GM19452 (cell line): Measurements from ENCODE around the gene PECR.

ENCODE experiments used
- ATAC-seq: cut with Tn5 transposase; IDR thresholded peaks from one replicate; pipeline ENCODE4 v1.9.1; 2021; ENCODE audit not compliant: unreplicated experiment

The PECR gene

GRCh38 chr2:216072473-216072872, 9.1 kb downstream of the PECR start:
- ATAC-seq = no peak

DNA sequence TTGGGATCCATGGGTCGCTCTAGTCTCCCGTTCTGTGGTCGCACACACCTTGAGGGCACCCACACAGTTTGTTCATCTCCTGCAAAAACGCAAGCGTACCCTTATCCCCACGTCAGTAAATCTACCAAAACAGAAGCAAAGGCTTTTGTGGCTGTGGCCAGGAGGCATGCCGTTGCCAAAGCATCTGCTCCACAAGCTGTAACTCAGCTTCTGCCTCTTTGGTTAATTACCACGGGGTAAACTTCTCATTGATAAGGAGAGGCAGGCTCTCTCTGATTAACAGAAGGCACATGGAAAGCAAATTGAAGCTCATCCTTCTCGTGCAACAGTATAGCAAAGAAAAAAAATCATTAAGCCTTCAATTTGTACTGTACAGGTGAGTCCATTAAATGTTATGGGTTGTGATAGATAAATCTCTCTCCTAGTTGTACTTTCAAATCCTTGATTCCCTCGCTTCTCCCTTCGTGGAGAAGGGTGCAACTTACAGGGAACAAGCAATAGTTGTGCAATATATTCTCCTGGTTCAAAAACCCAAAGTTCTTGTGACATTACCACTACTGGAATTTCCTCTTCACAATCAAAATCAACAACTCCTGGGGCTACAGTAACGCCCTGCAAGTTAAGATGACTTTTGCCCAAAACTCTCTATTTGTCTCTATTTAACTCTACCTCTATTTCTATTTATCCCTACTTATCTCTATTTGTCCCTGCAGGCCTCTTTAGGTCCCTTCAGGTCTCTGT, 10.3 kb downstream of the PECR start:
- no peak for ATAC-seq

DNA sequence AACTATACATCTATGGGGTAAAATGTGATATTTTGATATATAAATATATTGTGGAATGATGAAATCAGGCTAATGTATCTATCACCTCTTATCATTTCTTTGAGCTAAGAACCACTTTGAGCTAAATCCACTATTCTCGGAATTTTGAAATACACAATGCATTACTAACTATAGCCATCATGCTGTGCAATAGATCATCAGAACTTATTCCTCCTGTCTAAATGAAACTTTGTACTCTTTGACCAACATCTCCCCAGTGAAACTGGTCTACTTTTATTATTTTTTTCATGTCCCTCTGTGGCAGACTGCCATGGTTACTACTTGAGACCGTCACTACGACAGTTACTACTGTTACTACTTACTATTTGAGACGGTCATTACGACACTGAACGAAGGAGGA, 11.4 kb downstream of the PECR start:
- no peak for ATAC-seq

- no peak for ATAC-seq
Measured at GRCh38 chr2:216069028-216069427, 12.6 kb downstream of the PECR start.

GRCh38 chr2:216066230-216066629, 15.4 kb downstream of the PECR start:
- ATAC-seq = no peak

- no peak for ATAC-seq
Measured at GRCh38 chr2:216064665-216065064, 16.9 kb downstream of the PECR start.

- ATAC-seq = no peak
Measured at GRCh38 chr2:216064014-216064630, 17.5 kb downstream of the PECR start.

DNA sequence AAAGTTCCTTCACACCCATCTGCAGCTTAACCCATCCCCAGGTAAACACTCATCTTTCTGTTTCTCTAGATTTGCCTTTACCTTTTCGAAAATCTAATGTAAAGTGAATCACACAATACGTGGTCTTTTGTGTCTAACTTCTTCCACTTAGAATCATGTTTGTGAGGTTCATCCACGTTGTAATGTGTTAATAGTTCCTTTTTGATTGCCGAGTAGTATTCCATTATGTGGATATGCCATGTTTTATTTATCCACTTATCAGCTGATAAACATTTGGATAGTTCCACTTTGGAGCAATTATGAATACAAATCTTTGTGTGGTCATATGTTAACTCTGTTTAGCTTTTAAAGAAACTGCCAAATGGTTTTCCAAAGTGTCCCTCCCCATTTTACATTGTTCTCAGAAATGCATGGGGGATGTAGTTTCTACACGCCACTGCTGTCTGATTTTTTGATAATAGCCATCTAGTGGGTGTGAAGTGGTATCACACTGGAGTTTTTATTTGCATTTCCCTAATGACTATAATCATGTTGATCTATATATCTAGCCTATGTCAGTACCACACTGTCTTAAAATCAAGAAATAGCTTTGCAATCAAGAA, 22.3 kb downstream of the PECR start:
- ATAC-seq = no peak

GRCh38 chr2:216057688-216058193, 23.9 kb downstream of the PECR start:
- ATAC-seq = peak; percentile 85

GRCh38 chr2:216056739-216057138, 24.9 kb downstream of the PECR start:
- ATAC-seq = peak; percentile 42

DNA sequence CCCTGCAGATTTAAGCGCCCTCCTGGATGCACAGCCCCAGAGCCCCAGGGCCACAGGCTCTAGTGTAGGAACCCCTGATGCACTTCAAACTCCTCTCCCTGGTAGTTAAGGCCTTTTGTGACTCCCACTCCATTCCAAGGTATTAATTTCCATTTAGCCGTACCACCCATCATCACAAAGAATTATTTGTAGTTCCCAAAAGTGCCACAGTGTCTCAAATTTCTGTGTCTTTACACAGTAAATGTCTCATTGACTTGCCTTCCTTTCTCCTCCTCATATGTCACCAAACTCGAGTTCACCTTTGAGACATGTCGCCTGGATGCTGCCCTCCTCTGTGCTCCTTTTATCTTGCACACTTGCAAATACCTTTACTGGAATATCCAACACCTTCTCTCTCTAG, 25.9 kb downstream of the PECR start:
- no peak for ATAC-seq

DNA sequence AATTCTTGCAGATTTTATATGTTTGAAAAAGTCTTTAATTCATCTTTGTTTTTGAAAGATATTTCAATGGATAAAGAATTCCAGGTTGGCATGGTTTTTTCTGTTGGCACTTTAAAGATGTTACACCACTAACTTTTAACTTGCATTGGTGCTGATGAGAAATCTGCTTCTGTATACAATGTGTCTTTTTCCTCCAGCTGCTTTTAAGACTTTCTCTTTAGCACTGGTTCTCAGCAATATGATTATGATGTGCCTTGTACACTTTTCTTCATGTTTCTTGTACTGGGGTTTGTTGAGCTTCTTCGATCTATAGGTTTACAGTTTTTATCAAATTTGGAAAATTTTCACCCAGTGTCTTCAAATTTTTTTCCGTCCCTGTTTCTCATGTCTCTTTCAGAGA, 29.2 kb downstream of the PECR start:
- ATAC-seq = no peak

DNA sequence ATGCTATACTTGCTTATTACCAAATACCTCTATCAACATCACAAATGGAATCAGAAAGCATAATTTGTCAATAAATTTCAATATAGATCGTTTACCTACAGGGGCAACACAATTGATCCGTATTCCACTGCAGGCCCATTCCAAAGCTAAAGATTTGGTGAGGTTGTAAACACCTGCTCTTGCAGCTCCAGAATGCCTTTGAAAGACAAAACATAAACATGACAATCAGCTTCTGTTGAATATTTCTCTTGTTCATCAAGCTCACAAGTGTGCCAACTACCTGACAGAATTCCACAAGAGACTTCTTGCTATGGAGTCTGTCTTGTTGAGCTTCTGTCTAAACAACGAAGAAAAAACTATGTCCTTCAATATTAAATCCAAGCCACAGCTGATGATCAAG, 30.3 kb downstream of the PECR start:
- no peak for ATAC-seq

DNA sequence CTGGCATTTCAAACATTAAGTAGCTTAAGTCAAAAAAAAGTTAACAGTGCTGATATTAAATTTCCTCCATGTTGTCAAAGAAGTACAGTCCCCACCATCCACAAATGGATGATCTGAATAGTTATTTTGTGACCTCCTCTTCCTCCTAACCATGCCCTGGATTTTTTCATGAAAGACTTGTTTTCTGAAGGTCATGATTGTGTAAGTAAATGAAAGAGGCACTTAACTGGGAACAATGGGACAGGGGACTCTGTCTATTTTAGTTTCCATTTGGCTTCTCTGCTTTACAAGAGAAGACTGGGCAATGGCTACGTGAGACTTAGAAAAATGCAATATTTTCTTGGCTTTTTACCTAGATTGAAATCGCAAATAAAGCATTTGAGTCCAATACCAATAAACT, 32.2 kb downstream of the PECR start:
- ATAC-seq = no peak

DNA sequence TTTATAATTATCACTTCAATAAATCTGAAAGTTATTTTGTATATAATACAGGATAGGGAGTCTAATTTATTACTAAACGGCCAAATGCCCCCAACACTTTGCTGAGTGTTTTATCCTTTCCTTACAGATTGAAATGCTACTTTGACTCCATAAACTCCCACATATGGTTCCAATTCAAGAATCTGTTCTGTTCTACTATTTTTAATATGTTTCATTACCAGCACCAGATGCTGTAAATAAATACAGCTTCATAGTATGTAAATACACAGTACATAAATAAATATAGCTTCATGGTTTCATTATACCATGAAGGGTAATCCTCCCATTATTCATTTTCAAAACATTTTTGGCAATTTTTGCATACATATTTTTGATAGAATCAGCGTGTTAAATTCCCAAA, 34.2 kb downstream of the PECR start:
- no peak for ATAC-seq

DNA sequence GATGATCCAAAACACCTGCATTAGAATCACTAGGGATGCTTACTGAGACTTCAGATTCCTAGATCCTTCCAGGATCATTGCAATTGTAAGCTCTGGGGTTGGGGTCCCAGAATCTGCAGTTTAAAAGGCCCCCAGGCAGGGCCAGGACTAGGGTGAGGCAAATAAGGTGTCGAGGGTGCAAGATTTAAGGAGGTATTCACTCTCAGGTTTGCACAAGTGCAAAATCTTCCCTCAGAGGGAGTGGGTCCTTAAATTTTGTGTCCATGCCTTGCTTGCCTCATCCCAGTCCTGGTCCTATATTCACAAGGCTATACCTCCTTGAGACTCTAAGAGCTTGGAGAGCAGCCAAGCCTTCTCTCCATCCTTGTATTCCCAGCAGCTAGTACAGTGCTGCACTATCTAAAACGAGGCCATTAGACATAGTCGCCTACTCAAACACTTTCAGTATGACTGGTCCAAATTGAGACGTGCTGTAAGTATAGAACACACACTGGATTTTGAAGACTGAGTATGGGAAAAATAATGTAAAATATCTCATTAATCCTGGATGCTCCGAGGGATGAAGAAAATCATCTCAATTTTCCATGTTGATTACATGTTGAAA, 36.6 kb downstream of the PECR start:
- ATAC-seq = peak; percentile 95

DNA sequence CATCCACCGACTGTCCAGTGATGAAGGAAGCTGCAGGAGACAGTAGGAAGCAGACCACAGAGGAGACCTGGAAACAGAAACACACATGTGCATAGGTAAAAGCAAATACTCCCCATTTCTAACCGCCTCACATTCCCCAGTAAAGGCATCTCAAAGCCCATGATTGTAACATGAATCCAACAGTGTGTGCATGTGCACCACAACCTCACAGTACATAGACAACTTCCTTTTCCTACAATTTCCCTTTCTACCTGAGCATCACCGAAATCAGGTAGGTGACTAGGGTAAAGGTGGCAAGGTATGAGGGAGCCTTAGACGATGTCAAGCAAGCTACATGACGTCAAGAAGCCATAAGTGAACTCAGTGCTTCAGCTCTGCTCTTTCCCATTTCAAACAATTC, 37.7 kb downstream of the PECR start:
- ATAC-seq = no peak

GRCh38 chr2:216041438-216041837, 40.2 kb downstream of the PECR start:
- no peak for ATAC-seq

DNA sequence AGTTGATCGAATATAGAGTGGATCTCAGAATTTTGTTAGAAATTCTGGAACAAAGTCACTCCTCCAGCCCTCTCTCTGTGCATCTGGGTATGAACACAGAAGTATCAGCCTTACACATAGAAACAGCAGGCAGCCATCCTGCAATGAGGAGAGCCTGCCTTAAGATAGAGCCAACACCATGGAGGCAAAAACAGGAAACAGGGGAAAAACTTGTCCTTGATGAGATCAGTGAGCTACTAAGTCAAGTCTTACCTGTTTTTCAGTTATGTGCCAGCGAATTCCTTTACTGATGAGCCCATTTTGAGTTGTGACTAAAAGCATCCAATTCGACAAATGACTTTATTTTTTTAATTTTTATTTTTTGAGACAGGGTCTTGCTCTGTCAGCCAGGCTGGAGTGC, 41.7 kb downstream of the PECR start:
- no peak for ATAC-seq

- ATAC-seq = no peak
Measured at GRCh38 chr2:216034065-216034464, 47.5 kb downstream of the PECR start.

DNA sequence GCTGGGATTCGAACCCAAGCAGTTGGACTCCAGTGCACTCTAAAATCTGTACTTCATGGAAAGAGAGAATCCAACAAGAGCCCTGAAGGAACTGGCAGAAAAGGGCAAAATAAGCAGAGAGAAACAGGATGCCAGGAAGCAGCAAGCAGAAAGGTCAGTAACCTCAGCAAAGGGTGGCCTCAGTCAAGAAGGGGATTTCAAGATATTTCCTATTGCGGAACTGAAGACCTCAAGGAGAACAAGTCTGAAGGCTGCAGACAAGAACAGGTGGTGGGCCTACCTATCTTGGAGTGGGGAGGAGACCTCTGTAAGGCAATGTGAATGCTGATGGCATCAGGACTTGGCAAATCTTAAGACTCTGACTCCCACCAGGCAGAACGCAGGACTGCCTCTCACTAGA, 48.2 kb downstream of the PECR start:
- ATAC-seq = no peak
